Prostate gland (tissue), 2 donors: ENCODE measurements around the gene MTIF3. TPM values are rescaled to one million over a fixed set of nuclear protein-coding genes. Genes with fewer than 3 reads are reported as not detected.

Experiments used
- DNase-seq: peaks from one replicate; pipeline ENCODE4 v3.0.0-alpha.2; 2019; ENCODE audit warnings: low spot score
- H3K27ac ChIP-seq, 2 donors: fragments of 200-600 bp; sonication (generic); 2 replicates each; pipeline ENCODE4 v1.5.1; 2017 to 2019
- H3K27me3 ChIP-seq: fragments of 200-600 bp; sonication (generic); replicated peaks from 2 replicates; pipeline ENCODE4 v1.5.1; 2019; ENCODE audit not compliant: insufficient read depth
- H3K36me3 ChIP-seq, 2 donors: fragments of 200-600 bp; sonication (generic); 1 replicate in 1 of 2; 2 replicates in 1 of 2; pipeline versions ENCODE4 v1.5.1 to v1.8.1; 2017 to 2019
- H3K4me1 ChIP-seq: fragments of 200-600 bp; sonication (generic); replicated peaks from 2 replicates; pipeline ENCODE4 v1.5.1; 2019
- H3K4me3 ChIP-seq, 2 donors: fragments of 200-600 bp; sonication (generic); 2 replicates each; pipeline ENCODE4 v1.5.1; 2017 to 2019
- H3K9me3 ChIP-seq: fragments of 200-600 bp; sonication (generic); 2 replicates; pipeline ENCODE4 v1.5.1; 2017
- POLR2A ChIP-seq: fragments of 450-650 bp; IDR thresholded peaks from one replicate; pipeline ENCODE4 v1.6.1; 2016; ENCODE audit warnings: antibody characterized with exemption, mild to moderate bottlenecking
- POLR2AphosphoS5 ChIP-seq: sonication (generic); formaldehyde crosslinking; IDR thresholded peaks from one replicate; pipeline ENCODE4 v1.6.1; 2017; ENCODE audit warnings: antibody characterized with exemption
- WGBS: methylation state at CpG from one replicate; pipeline ENCODE4 v1.1.5; 2018; 5-methylcytosine and 5-hydroxymethylcytosine counted together
- intact Hi-C: fragments of 100-400 bp; cut with DNase I; formaldehyde crosslinking; loops from one replicate; pipeline ENCODE4 v1.14.2; 2022
- small RNA-seq, 2 donors: library from RNA; depleted of rRNA; stranded (forward); fragments of <200 nt; gene quantifications; one replicate each; pipeline ENCODE3, GENCODE V24; 2016
- total RNA-seq, 2 donors: library from RNA; depleted of rRNA; stranded (reverse); fragments of >200 nt; gene quantifications; one replicate each; pipeline ENCODE4 v1.1.0, GENCODE V29; 2016
- TF ChIP-seq, protein P1 (sequence below), 4 experiments: fragments of 200-600 bp in 2 of 4; fragments of 450-650 bp in 2 of 4; sonication (generic) in 2 of 4; IDR thresholded peaks; 1 replicate in 3 of 4; 2 replicates in 1 of 4; pipeline ENCODE4 v1.5.1; 2016 to 2019; ENCODE audit warnings: antibody characterized with exemption in 4 of 4, mild to moderate bottlenecking in 2 of 4, moderate library complexity in 2 of 4

The MTIF3 gene
- total RNA-seq, 2 donors from 2014 or later: 44.8 to 52.3 TPM

DNA sequence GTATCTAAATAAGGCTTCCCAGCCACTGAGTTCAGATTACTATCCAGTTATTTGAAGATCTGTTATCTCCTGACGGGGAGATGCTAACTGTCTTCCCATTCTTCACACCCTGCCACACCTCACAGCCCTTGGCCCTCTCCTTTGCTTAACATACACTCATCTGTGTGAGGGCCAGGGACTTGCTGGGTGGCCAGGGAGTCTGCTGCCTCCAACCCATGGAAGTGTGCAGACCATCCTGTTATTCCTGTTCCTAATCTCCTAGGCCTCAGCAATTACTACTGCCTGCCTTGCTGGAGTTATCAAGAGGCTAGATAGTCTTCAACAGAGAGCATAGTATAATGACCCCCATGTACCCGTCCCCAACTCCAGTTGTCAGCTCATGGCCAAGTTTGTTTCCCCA is 62.1 kb downstream of the MTIF3 start:
- Histone ChIP-seq H3K4me1 (no peaks in the 10 kb centered on the region), H3K9me3 (no peaks in the 10 kb centered on the region), H3K4me3 (no peak overlapping the region), H3K27me3 (no peaks in the 10 kb centered on the region), H3K27ac (no peak overlapping the region), H3K36me3 (no peaks in the 10 kb centered on the region)
- TF ChIP-seq, protein P1, sequence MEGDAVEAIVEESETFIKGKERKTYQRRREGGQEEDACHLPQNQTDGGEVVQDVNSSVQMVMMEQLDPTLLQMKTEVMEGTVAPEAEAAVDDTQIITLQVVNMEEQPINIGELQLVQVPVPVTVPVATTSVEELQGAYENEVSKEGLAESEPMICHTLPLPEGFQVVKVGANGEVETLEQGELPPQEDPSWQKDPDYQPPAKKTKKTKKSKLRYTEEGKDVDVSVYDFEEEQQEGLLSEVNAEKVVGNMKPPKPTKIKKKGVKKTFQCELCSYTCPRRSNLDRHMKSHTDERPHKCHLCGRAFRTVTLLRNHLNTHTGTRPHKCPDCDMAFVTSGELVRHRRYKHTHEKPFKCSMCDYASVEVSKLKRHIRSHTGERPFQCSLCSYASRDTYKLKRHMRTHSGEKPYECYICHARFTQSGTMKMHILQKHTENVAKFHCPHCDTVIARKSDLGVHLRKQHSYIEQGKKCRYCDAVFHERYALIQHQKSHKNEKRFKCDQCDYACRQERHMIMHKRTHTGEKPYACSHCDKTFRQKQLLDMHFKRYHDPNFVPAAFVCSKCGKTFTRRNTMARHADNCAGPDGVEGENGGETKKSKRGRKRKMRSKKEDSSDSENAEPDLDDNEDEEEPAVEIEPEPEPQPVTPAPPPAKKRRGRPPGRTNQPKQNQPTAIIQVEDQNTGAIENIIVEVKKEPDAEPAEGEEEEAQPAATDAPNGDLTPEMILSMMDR (IDR thresholded peaks at IDR 0.05): no peak
- no peak for TF ChIP-seq POLR2A
- no peak for TF ChIP-seq POLR2AphosphoS5
- no peak for DNase-seq
- WGBS: 56% methylated on average over 2 of the region's 2 CpGs
- intact Hi-C loops: no loop called here

Small RNA genes lying within 50 kb of the gene (small RNA-seq; reads per million reads assigned to genes)
- gene RNU6-63P (0 reads per million in 2 donors), gene RNY1P1 (0 reads per million in 2 donors)

Other genes starting within 250 kb of the MTIF3 start
- 1,000 to 10,000 TPM in 1 of 2 donors, 100 to 1,000 TPM in 1; 338 to 1,109 TPM for gene RPL21, start 199.0 kb downstream of the MTIF3 start, total RNA-seq
- 10 to 100 TPM; 26.5 to 31.5 TPM for gene RASL11A, start 179.7 kb downstream of the MTIF3 start, total RNA-seq
- gene GTF3A, start 25.9 kb downstream of the MTIF3 start, total RNA-seq: 100 to 1,000 TPM in 1 of 2 donors, 10 to 100 TPM in 1; 95.0 to 142 TPM
- 10 to 100 TPM; 26.3 to 34.1 TPM for gene LNX2, start 170.0 kb upstream of the MTIF3 start, total RNA-seq
- gene POLR1D, start 171.3 kb upstream of the MTIF3 start, total RNA-seq: 100 to 1,000 TPM; 114 to 183 TPM